HepG2 (cell line): ENCODE data around the gene RIMS3. TPM values are rescaled to one million over a fixed set of nuclear protein-coding genes. Genes with fewer than 3 reads are reported as not detected.

ENCODE experiments used
- ARID5B ChIP-seq: IDR thresholded peaks from 2 replicates; pipeline ENCODE4 v1.4.0; 2020; ENCODE audit warnings: mild to moderate bottlenecking, missing genetic modification reagents
- CTCF ChIP-seq: sonication (generic); formaldehyde crosslinking; IDR thresholded peaks from 2 replicates; pipeline ENCODE4 v1.5.0; 2020; ENCODE audit warnings: mild to moderate bottlenecking, missing genetic modification reagents, moderate library complexity
- DMAP1 ChIP-seq: IDR thresholded peaks from 2 replicates; pipeline ENCODE4 v1.6.1; 2016
- EP300 ChIP-seq, 3 experiments: sonication (generic) in 1 of 3; formaldehyde crosslinking in 1 of 3; IDR thresholded peaks; 2 replicates each; pipeline versions ENCODE4 v1.5.1 to v1.6.1; 2011 to 2020; ENCODE audit warnings: low read depth in 2 of 3, low read length in 2 of 3, borderline replicate concordance in 1 of 3, improper control_type of control experiment in 1 of 3, mild to moderate bottlenecking in 1 of 3, missing genetic modification reagents in 1 of 3, moderate library complexity in 1 of 3
- GATA4 ChIP-seq: sonication (generic); IDR thresholded peaks from 2 replicates; pipeline ENCODE4 v1.6.1; 2016; ENCODE audit warnings: antibody characterized with exemption, low read depth, borderline replicate concordance
- JUNB ChIP-seq: sonication (generic); formaldehyde crosslinking; IDR thresholded peaks from 2 replicates; pipeline ENCODE4 v1.8.0; 2022; ENCODE audit warnings: missing genetic modification reagents, mild to moderate bottlenecking, borderline replicate concordance
- NFIB ChIP-seq: sonication (generic); formaldehyde crosslinking; IDR thresholded peaks from 2 replicates; pipeline ENCODE4 v1.9.0; 2021; ENCODE audit warnings: missing genetic modification reagents, mild to moderate bottlenecking, borderline replicate concordance
- RXRB ChIP-seq: IDR thresholded peaks from 2 replicates; pipeline ENCODE4 v1.6.1; 2016; ENCODE audit warnings: borderline replicate concordance, missing genetic modification reagents, missing compliant biosample characterization
- ZBTB10 ChIP-seq: sonication (generic); formaldehyde crosslinking; IDR thresholded peaks from 2 replicates; pipeline ENCODE4 v1.4.0; 2020; ENCODE audit warnings: missing genetic modification reagents, borderline replicate concordance
- ZNF275 ChIP-seq: sonication (generic); formaldehyde crosslinking; IDR thresholded peaks from 2 replicates; pipeline ENCODE4 v1.8.0; 2022; ENCODE audit warnings: missing genetic modification reagents, mild to moderate bottlenecking, inconsistent platforms, borderline replicate concordance
- ZNF570 ChIP-seq: sonication (generic); formaldehyde crosslinking; IDR thresholded peaks from 2 replicates; pipeline ENCODE4 v1.4.0; 2020; ENCODE audit warnings: mild to moderate bottlenecking, missing genetic modification reagents, borderline replicate concordance
- ZNF687 ChIP-seq: sonication (generic); formaldehyde crosslinking; IDR thresholded peaks from 2 replicates; pipeline ENCODE4 v1.5.1; 2020; ENCODE audit warnings: mild to moderate bottlenecking, missing genetic modification reagents, moderate library complexity
- polyA plus RNA-seq, 8 experiments: library from polyadenylated mRNA; depleted of rRNA in 3 of 8; stranded (reverse) in 7 of 8; unstranded in 1 of 8; fragments of >200 nt; fragmentation: Illumina TruSeq in 4 of 8; extraction: Trizol in 4 of 8; gene quantifications; 2 replicates each; pipeline versions ENCODE4 v1.2.1 to v1.2.3, GENCODE V29; 2011 to 2016; ENCODE audit warnings: low read depth in 4 of 8, missing spikeins in 1 of 8, mixed read lengths in 1 of 8; ENCODE audit not compliant: insufficient read depth in 1 of 8
- total RNA-seq, 5 experiments: library from RNA; depleted of rRNA; stranded (reverse); fragments of >200 nt; fragmentation: Illumina TruSeq; extraction: Trizol; gene quantifications; 2 replicates each; pipeline ENCODE4 v1.2.3, GENCODE V29; 2016; ENCODE audit warnings: low read depth in 1 of 5

RIMS3 gene
- total and polyA plus RNA-seq, 2 of the 13 experiments (the other 11 are each of a cell fraction or from before 2014, with no cell fraction given), result 2.1 to 5.4 TPM

GRCh38 chr1:40709802-40710278, 44.4 kb upstream of the RIMS3 start (continued):
- no peak for TF ChIP-seq ARID5B (CRISPR knock-in tag)
- no peak for TF ChIP-seq ZNF275
- TF ChIP-seq JUNB (CRISPR knock-in tag), result no peak
- TF ChIP-seq ZBTB10 (CRISPR knock-in tag), result no peak
- peak in 1 of 2 experiments; percentile 2; a peak in 1 of 4 replicates for TF ChIP-seq EP300 (IDR thresholded peaks at IDR 0.05; ENCODE audit: low read depth in 2 of 2, low read length in 2 of 2)
- no peak for TF ChIP-seq EP300 (CRISPR knock-in tag; IDR thresholded peaks at IDR 0.05; ENCODE audit: borderline replicate concordance)
- no peak for TF ChIP-seq CTCF (CRISPR knock-in tag)
- no peak for TF ChIP-seq ZNF570
- TF ChIP-seq ZNF687 (CRISPR knock-in tag), result no peak
- TF ChIP-seq GATA4, result no peak
- 0 out of 2 replicates have a peak, but pooled peaks have one; percentile 11 for TF ChIP-seq RXRB (CRISPR knock-in tag)
- no peak for TF ChIP-seq NFIB
- no peak for TF ChIP-seq DMAP1 (CRISPR knock-in tag)
